ENCODE data around the gene MDM2.

GRCh38 chr12:68893201-68893600, 85.2 kb downstream of the MDM2 start:
- TF ChIP-seq, protein P1, sequence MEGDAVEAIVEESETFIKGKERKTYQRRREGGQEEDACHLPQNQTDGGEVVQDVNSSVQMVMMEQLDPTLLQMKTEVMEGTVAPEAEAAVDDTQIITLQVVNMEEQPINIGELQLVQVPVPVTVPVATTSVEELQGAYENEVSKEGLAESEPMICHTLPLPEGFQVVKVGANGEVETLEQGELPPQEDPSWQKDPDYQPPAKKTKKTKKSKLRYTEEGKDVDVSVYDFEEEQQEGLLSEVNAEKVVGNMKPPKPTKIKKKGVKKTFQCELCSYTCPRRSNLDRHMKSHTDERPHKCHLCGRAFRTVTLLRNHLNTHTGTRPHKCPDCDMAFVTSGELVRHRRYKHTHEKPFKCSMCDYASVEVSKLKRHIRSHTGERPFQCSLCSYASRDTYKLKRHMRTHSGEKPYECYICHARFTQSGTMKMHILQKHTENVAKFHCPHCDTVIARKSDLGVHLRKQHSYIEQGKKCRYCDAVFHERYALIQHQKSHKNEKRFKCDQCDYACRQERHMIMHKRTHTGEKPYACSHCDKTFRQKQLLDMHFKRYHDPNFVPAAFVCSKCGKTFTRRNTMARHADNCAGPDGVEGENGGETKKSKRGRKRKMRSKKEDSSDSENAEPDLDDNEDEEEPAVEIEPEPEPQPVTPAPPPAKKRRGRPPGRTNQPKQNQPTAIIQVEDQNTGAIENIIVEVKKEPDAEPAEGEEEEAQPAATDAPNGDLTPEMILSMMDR (IDR thresholded peaks at IDR 0.05; ENCODE audit: low read depth, low read length) = no peak
- no peak for TF ChIP-seq EZH2phosphoT487 (IDR thresholded peaks at IDR 0.05; ENCODE audit: low read depth)

Data from OCI-LY3 (cell line).